ENCODE data around the gene FANK1. TPM values are rescaled to one million over a fixed set of nuclear protein-coding genes. Genes with fewer than 3 reads are reported as not detected.
"Not testable (repeated sequence)": the region's sequence is repeated elsewhere in the genome, so short reads cannot be mapped to it uniquely, and the experiment has no call there.

The FANK1 gene
- total and polyA plus RNA-seq, 5 experiments from 2014 or later = 0.52 to 0.96 TPM; not detected in 3

DNA sequence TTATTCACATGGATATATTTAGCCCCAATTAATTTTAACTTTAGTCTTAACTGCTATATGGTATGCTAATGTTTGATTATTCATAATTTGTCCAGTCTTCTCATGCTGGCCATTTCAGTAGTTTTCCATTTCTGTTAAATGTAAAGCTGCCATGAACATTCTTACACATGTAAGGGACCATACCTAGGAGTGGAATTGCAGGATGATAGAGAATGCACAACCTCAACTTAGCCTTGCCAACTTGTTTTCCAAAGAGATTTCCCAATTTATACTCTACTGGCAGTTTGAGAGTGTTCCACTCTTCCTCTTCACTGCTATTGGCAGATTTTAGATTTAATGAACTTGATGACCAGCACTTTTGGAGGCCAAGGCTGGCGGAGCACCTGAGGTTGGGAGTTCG, 68.2 kb downstream of the FANK1 start:
- Mint-ChIP-seq H3K9me3 (no peaks in the 10 kb centered on the region), H3K27ac (no peak overlapping the region), H3K4me3 (no peak overlapping the region), H3K36me3 (no peaks in the 10 kb centered on the region), H3K4me1 (no peaks in the 10 kb centered on the region), H3K27me3 (peaks cover 0 to 9% (median 3%) of the 10 kb centered on the region in 5 donors)
- POLR2A ChIA-PET = no interaction called here
- ATAC-seq = no peak
- no peak for DNase-seq

DNA sequence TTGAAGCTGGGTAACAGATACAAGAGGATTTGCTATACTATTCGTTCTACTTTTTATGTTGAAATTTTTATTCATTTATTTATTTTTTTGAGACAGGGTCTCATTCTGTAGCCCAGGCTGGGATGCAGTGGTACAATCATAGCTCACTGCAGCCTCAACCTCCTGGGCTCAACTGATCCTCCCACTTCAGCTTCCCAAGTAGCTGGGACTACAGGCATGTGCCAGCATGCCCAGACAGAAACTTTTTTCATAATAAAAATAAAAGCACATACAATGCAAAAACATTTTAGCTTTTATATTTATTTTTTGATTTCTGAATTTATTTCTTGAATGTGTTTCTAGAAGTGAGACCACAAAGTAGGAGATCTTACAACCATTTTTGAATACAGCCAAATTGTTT, 71.2 kb downstream of the FANK1 start:
- peaks cover 0 to 5% (median 0%) of the 10 kb centered on the region in 3 donors for H3K36me3 Mint-ChIP-seq
- H3K4me1 Mint-ChIP-seq = no peaks in the 10 kb centered on the region
- no peak for DNase-seq
- H3K4me3 Mint-ChIP-seq = no peak overlapping the region
- ATAC-seq = no peak
- no peak overlapping the region for H3K27ac Mint-ChIP-seq
- POLR2A ChIA-PET = no interaction called here
- peaks cover 0 to 8% (median 3%) of the 10 kb centered on the region in 5 donors for H3K27me3 Mint-ChIP-seq
- H3K9me3 Mint-ChIP-seq = peaks cover 0 to 17% (median 4%) of the 10 kb centered on the region in 9 donors

DNA sequence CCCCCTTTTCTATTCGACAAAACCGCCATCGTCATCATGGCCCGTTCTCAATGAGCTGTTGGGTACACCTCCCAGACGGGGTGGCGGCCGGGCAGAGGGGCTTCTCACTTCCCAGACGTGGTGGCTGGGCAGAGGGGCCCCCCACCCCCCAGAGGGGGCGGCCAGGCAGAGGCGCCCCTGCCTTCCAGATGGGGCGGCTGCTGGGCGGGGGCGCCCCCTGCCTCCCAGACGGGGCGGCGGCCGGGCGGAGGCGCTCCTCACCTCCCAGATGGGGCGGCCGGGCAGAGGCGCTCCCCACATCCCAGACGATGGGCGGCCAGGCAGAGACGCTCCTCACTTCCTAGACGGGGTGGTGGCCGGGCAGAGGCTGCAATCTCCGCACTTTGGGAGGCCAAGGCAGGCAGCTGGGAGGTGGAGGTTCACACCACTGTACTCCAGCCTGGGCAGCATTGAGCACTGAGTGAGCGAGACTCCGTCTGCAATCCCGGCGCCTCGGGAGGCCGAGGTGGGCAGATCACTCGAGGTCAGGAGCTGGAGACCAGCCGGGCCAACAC, 73.8 kb downstream of the FANK1 start:
- H3K27me3 Mint-ChIP-seq, H3K27ac Mint-ChIP-seq, H3K4me1 Mint-ChIP-seq, ATAC-seq, H3K4me3 Mint-ChIP-seq, POLR2A ChIA-PET, H3K36me3 Mint-ChIP-seq, DNase-seq: not testable (repeated sequence)
- H3K9me3 Mint-ChIP-seq = peaks cover 0 to 17% (median 5%) of the 10 kb centered on the region in 9 donors

DNA sequence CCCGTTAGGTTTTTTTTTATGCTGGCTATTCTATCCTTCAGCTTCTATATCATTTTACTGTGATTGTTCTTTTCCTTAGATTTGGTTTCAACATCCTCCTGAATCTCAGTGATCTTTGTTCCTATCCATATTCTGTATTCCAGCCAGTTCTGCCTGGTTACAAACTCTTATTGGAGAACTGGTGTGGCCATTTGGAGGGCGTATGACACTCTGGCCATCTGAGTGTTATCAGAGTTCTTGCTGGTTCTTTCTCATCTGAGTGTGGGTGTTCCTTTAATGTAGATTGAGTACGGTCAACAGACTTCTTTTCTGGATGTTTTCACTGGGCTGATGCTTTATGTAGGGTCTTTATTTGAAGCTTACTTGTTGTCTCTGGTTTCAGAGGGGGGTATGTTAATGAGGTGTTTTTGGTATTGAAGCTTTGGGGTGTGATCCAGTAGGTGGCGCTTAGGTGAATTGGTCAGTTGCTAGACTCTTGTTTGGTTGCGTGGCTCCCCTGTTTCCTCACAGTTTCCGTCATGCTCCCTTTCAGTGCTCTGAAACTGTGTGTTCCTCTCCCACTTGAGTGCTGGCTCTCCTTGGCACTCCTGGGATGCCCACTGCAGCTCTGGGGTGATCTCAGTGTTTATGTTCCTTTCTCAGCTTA, 80.7 kb downstream of the FANK1 start:
- Mint-ChIP-seq H3K27me3 (peaks cover 3 to 21% (median 11%) of the 10 kb centered on the region in 5 donors), H3K4me3 (no peak overlapping the region), H3K4me1 (no peaks in the 10 kb centered on the region), H3K36me3 (no peaks in the 10 kb centered on the region), H3K27ac (no peak overlapping the region), H3K9me3 (peaks cover 0 to 6% (median 2%) of the 10 kb centered on the region in 9 donors)
- ATAC-seq = no peak
- POLR2A ChIA-PET = no interaction called here
- no peak for DNase-seq

DNA sequence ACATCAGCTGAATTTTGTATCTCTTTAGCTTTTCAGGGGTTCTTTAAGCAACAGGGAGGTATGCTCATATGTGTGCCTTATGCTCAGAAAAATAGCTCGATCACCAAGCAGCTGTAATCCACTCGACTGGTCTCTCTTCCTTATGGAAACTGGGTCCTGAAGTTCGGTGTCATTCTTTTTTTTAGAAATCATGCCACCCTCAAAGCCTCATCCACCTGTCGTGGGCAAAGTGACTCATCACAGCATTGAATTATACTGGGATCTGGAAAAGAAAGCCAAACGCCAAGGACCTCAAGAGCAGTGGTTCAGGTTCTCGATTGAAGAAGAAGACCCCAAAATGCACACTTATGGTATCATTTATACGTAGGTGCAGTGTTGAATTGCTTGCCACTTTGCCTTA, 83.6 kb downstream of the FANK1 start:
- DNase-seq = no peak
- Mint-ChIP-seq H3K4me1 (peaks cover 0 to 2% (median 0%) of the 10 kb centered on the region in 4 donors), H3K27ac (no peak overlapping the region), H3K4me3 (no peak overlapping the region), H3K36me3 (no peaks in the 10 kb centered on the region), H3K9me3 (no peaks in the 10 kb centered on the region), H3K27me3 (peaks cover 3 to 30% (median 11%) of the 10 kb centered on the region in 5 donors)
- POLR2A ChIA-PET = no interaction called here
- no peak for ATAC-seq

DNA sequence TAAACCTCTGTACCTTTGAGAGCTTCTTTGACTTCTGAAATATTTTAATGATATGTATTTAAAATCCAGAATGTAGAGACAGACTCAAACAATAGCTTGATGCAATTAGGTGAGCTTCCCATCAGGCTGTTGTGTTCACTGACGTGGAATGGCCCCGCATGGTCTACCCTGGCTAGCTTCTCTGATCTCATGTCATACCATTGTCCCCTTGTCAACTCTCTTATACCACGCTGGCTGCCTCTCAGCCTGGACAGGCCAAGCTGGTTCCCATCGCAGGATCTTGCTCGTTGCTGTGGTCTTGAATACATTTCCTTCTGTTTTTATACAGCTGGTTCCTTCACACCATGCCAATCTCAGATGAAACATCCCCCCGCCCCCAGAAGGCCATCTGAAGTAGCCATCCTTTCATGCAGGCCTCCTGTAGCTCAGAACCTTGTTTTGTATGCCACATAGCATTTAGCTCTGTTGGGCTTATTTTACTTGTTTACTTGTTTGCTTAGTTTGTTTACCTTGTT, 84.2 kb downstream of the FANK1 start:
- H3K9me3 Mint-ChIP-seq = no peaks in the 10 kb centered on the region
- peak overlapping the region in 1 of 10 donors; percentile 15 for H3K27ac Mint-ChIP-seq
- peaks cover 0 to 2% (median 0%) of the 10 kb centered on the region in 4 donors for H3K4me1 Mint-ChIP-seq
- ATAC-seq (no peak), DNase-seq (no peak)
- no peaks in the 10 kb centered on the region for H3K36me3 Mint-ChIP-seq
- H3K27me3 Mint-ChIP-seq = peaks cover 3 to 27% (median 11%) of the 10 kb centered on the region in 5 donors
- no peak overlapping the region for H3K4me3 Mint-ChIP-seq
- POLR2A ChIA-PET = no interaction called here

DNA sequence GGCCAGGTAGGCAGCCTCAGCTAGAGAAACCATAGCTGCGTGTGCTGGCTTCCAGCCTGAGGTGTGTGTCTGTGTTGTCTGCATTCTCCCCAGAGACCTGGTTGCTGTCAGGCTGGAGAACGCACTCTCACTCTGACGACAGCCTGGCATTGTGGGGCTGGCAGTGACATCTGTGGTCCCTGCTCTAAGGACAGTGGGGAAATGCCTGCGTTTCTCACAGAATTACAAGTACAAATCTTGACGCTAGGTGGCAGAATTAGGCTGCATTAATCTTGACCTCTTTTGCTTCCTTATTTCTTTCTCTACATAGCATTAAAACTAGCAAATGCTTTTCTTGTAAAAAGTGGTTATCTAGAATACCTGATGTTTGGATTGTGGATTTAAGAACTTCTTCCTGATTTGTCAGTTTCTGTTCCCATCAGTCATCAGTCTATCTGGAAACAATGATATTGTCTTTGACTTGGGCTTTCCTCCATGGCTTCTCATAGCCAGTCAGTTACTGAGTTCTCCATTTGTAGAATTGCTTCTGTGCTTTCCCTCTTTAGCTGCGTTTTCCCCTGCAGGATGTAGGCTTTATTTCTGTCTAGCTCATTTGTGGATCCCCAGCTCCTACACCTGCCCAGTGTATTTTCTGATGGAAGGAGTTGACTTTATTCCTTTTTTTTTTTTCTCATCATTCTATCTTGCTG, 86.0 kb downstream of the FANK1 start:
- no peak for ATAC-seq
- no peak overlapping the region for H3K27ac Mint-ChIP-seq

DNA sequence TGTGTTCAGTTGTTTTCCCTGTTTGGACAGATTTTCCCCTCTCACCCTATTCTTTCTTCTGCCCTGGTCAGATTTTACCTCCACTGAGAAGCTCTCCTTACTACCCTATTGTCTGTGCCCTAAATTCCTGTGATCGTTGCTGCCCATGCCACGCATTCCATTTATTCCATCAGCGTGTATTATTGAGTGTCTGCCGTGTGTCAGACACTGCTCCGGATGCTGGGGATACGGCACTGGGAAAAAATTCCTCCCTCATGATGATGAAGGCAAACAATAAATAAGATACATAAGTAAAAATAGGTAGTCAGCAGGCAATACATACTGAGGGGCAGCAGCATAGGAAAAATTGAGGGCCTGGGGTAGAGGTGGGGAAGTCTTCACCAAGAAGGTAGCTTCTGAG, 86.8 kb downstream of the FANK1 start:
- Mint-ChIP-seq H3K9me3 (no peaks in the 10 kb centered on the region), H3K27me3 (peaks cover 0 to 25% (median 6%) of the 10 kb centered on the region in 5 donors), H3K36me3 (no peaks in the 10 kb centered on the region), H3K27ac (no peak overlapping the region), H3K4me3 (no peak overlapping the region), H3K4me1 (peaks cover 0 to 2% (median 0%) of the 10 kb centered on the region in 4 donors)
- ATAC-seq = no peak
- DNase-seq = no peak
- POLR2A ChIA-PET = no interaction called here

More for the DNA sequence above, 86.0 kb downstream of the FANK1 start:
- H3K36me3 Mint-ChIP-seq = no peaks in the 10 kb centered on the region
- POLR2A ChIA-PET = no interaction called here
- no peak overlapping the region for H3K4me3 Mint-ChIP-seq
- peaks cover 2 to 29% (median 7%) of the 10 kb centered on the region in 5 donors for H3K27me3 Mint-ChIP-seq
- peak in 6 of 10 donors; percentile 4 to 28 (median 9) for DNase-seq
- peaks cover 0 to 2% (median 0%) of the 10 kb centered on the region in 4 donors for H3K4me1 Mint-ChIP-seq
- H3K9me3 Mint-ChIP-seq = no peaks in the 10 kb centered on the region

DNA sequence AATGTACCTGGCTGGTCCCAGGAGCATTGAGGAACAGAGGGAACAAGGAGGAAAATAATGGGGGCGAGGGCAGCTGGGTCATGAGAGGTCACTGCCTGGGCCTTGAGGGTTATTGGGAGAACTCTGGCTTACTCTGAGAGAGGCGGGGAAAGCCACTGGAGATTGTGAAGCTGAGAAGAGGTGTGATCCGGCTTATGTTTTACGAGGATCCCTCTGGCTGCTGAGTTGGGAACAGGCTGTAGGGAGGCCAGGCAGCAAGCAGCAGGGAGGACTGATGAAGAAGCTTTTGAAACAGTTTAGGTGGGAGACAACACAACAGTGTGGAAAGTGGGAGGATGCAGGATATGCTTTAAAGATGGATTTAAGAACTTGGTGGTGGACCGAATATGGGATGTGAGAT, 87.3 kb downstream of the FANK1 start:
- Mint-ChIP-seq H3K4me3 (no peak overlapping the region), H3K4me1 (peaks cover 0 to 2% (median 0%) of the 10 kb centered on the region in 4 donors), H3K36me3 (no peaks in the 10 kb centered on the region), H3K27ac (no peak overlapping the region), H3K9me3 (no peaks in the 10 kb centered on the region), H3K27me3 (peaks cover 0 to 25% (median 6%) of the 10 kb centered on the region in 5 donors)
- POLR2A ChIA-PET = no interaction called here
- no peak for ATAC-seq
- no peak for DNase-seq

DNA sequence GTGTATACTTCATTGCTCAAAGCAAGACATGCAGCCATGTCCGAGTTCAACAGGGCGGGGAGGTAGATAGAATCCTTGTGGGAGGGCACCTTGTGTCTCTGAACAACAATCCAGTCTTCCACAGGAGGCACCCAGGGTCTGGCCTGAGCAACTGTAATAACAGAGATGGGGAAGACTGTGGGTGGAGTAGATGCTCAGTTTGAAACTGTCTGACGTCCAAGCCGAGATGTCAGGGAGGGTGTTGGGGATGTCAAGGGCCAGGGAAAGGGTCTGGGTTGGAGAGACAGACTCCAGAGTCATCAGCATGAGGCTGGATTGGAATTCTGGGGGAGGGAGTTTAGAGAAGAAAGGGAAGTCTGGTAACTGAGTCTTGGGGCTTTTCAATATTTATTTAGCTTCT, 88.0 kb downstream of the FANK1 start:
- POLR2A ChIA-PET = no interaction called here
- DNase-seq (no peak), ATAC-seq (no peak)
- Mint-ChIP-seq H3K27me3 (peaks cover 0 to 25% (median 4%) of the 10 kb centered on the region in 5 donors), H3K4me1 (peaks cover 0 to 2% (median 0%) of the 10 kb centered on the region in 4 donors), H3K9me3 (no peaks in the 10 kb centered on the region), H3K4me3 (no peak overlapping the region), H3K36me3 (no peaks in the 10 kb centered on the region), H3K27ac (no peak overlapping the region)

DNA sequence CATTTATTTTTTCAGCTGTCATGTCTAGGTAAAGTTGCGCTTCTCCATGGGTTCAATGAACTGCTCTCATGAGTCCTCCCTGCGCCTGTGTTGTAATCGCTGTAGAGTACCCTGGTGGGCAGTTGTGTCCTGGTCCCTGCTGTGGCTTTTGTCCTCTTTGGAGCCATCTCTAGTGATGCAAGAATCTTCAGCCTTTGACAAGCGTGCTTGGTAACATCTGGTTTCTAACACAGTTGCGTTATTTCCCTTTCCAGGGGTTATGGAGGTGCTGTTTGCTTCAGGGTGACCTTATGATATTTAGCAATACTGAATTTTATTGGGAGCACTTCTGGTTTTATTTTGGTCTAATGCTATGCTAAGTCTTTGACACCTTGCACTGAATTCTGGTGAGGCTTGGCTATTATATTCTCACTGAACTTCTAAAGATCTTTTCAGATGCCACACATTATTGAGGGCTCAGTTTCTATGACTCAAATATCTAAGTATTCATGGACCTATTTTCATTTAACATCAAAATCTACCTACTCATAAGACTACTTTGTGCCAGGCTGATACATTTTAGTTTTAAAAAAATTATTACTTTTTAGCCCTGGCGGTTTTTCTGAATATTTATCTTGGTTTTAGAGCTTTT, 88.6 kb downstream of the FANK1 start:
- no peaks in the 10 kb centered on the region for H3K9me3 Mint-ChIP-seq
- POLR2A ChIA-PET = no interaction called here
- no peak for DNase-seq
- ATAC-seq = no peak
- H3K4me1 Mint-ChIP-seq = peaks cover 0 to 2% (median 0%) of the 10 kb centered on the region in 4 donors
- H3K27ac Mint-ChIP-seq = no peak overlapping the region
- no peak overlapping the region for H3K4me3 Mint-ChIP-seq
- no peaks in the 10 kb centered on the region for H3K36me3 Mint-ChIP-seq
- peaks cover 0 to 20% (median 3%) of the 10 kb centered on the region in 5 donors for H3K27me3 Mint-ChIP-seq

DNA sequence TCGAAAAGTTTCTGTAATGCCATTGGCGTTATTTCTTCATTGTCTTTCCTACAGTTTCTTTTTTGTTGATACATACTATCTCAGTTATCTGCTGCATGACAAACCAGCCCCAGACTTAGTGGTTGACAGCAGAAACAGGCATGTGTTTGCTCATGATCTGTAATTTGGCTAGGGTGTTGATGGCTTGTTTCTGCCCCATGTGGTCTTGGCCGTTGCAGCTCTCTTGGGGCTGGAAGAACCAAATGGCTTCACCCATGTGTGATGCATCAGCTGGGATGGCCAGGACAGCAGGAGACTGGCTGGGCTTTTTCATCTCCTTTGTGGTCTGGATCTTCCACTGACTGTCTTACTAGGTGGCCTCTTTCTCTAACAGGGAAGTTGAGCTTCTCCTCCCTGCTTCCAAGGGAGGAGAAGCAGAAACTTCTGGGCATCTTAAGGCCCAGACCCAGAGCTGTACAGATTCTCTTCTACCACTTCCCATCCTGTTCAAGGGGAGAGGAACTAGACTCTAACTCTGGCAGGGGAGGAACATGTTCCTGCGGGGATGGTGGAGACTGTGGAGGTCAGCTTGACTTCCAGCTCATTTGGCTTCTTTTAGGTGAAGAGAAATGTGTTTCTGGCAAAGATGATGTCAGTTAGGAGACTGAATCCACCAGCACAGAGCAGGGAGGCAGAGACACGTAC, 89.3 kb downstream of the FANK1 start:
- DNase-seq = no peak
- Mint-ChIP-seq H3K9me3 (peaks cover 0 to 3% (median 0%) of the 10 kb centered on the region in 9 donors), H3K4me3 (no peak overlapping the region), H3K36me3 (no peaks in the 10 kb centered on the region), H3K27ac (no peak overlapping the region), H3K4me1 (peaks cover 0 to 2% (median 0%) of the 10 kb centered on the region in 4 donors), H3K27me3 (peaks cover 0 to 20% (median 3%) of the 10 kb centered on the region in 5 donors)
- no peak for ATAC-seq
- POLR2A ChIA-PET = no interaction called here

Measured in naive thymus-derived CD8-positive, alpha-beta T cell (primary cell).